ENCODE results near the gene ADIPOQ.
"Not testable (repeated sequence)": the region's sequence is repeated elsewhere in the genome, so short reads cannot be mapped to it uniquely, and the experiment has no call there.

The ADIPOQ gene

GRCh38 chr3:186842426-186843038 lies at the start of gene ADIPOQ:
TSS of gene ADIPOQ (plus strand) at chr3:186842710. CDS start at chr3:186853059, 10,349 bp downstream.
- no peak for DNase-seq

GRCh38 chr3:186798239-186798874 lies 44.2 kb upstream of the ADIPOQ start:
- no peak for DNase-seq

- DNase-seq = no peak
These were observed 42.2 kb upstream of the ADIPOQ start for GRCh38 chr3:186800285-186800684.

GRCh38 chr3:186802701-186803100 lies 39.8 kb upstream of the ADIPOQ start:
- DNase-seq = no peak

GRCh38 chr3:186803447-186803846 lies 39.1 kb upstream of the ADIPOQ start:
- DNase-seq = not testable (repeated sequence)

GRCh38 chr3:186806089-186807055 lies 36.1 kb upstream of the ADIPOQ start, which contains the start of gene RFC4:
TSS of gene RFC4 (minus strand) at chr3:186806482. CDS start at chr3:186804713, 1,769 bp downstream.
- DNase-seq = peak; percentile 73

- no peak for DNase-seq
These were observed 35.3 kb upstream of the ADIPOQ start for GRCh38 chr3:186807231-186807630.

GRCh38 chr3:186810336-186810996 lies 32.0 kb upstream of the ADIPOQ start:
- DNase-seq = no peak

- DNase-seq = not testable (repeated sequence)
These were observed 31.2 kb upstream of the ADIPOQ start for GRCh38 chr3:186811313-186811712.

- DNase-seq = no peak
These were observed 28.4 kb upstream of the ADIPOQ start for GRCh38 chr3:186814100-186814499.

- no peak for DNase-seq
These were observed 27.1 kb upstream of the ADIPOQ start for GRCh38 chr3:186815435-186815834.

GRCh38 chr3:186818516-186818915 lies 24.0 kb upstream of the ADIPOQ start:
- DNase-seq = no peak

- no peak for DNase-seq
These were observed 23.6 kb upstream of the ADIPOQ start for GRCh38 chr3:186818956-186819355.

- no peak for DNase-seq
These were observed 20.8 kb upstream of the ADIPOQ start for GRCh38 chr3:186821429-186822387.

- not testable (repeated sequence) for DNase-seq
These were observed 20.1 kb upstream of the ADIPOQ start for GRCh38 chr3:186822388-186822759.

- no peak for DNase-seq
These were observed 19.1 kb upstream of the ADIPOQ start for GRCh38 chr3:186823386-186823785.

GRCh38 chr3:186824430-186825139 lies 17.9 kb upstream of the ADIPOQ start:
- DNase-seq = no peak

GRCh38 chr3:186825294-186825821 lies 17.2 kb upstream of the ADIPOQ start:
- no peak for DNase-seq

GRCh38 chr3:186825872-186826409 lies 16.6 kb upstream of the ADIPOQ start:
- DNase-seq = no peak

- DNase-seq = no peak
These were observed 16.0 kb upstream of the ADIPOQ start for GRCh38 chr3:186826410-186826975.
